GM19395 (cell line): ENCODE results near the gene ARG2.

Experiments
- ATAC-seq: cut with Tn5 transposase; IDR thresholded peaks from one replicate; pipeline ENCODE4 v1.9.1; 2021; ENCODE audit warnings: mild to moderate bottlenecking, moderate library complexity; ENCODE audit not compliant: unreplicated experiment

Gene ARG2

DNA sequence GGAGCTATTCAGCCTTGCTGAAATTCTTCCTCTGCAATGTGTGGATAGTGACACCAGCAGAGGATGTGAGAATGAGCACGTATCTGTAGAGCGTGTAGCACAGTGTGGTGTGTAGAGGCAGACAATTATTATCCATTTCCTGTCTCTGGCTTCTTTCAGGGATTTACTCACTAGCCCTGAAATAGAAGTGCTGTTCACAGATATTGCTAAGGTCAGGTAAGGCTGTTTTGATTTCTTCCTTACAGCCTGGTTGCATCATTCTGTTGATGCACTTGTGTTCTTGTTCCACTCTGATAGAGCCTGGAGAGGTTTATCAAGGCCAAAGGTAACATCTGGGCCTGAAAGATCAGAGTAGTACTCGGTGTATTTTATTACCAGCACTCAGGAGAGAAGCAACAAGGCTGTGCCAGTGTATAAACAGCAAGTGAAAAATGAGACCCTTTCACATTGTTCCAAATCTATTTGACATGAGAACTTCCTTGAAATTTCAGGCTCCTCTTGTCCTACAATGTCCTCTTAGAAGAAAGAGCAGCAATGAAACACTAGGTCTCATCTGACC is 16.7 kb downstream of the ARG2 start:
- no peak for ATAC-seq

- no peak for ATAC-seq
These were observed 18.9 kb downstream of the ARG2 start for GRCh38 chr14:67638642-67639041.

GRCh38 chr14:67641480-67641879 is 21.8 kb downstream of the ARG2 start:
- ATAC-seq = no peak

GRCh38 chr14:67641902-67642749 is 22.4 kb downstream of the ARG2 start:
- ATAC-seq = no peak

DNA sequence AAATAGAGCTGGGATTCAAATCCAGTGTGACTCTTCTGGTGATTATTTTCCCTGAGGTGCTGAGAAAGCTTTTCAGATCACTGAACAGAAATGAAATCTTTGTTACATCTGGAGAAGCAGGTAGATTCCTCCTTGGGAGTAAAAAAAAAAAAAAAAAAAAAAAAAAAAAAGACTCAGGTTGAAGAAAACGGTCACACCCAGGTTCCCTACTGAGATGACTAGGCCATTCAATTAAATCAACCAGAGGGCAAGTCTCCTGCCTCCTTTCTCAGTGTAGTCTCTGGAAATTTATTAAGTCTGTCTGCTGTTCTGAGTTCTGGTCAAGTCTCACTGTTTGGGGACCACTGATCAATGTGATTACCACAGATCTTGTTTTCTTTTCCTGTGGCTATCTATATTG is 24.0 kb downstream of the ARG2 start:
- ATAC-seq = no peak

- ATAC-seq = no peak
These were observed 24.7 kb downstream of the ARG2 start for GRCh38 chr14:67644428-67644827.

DNA sequence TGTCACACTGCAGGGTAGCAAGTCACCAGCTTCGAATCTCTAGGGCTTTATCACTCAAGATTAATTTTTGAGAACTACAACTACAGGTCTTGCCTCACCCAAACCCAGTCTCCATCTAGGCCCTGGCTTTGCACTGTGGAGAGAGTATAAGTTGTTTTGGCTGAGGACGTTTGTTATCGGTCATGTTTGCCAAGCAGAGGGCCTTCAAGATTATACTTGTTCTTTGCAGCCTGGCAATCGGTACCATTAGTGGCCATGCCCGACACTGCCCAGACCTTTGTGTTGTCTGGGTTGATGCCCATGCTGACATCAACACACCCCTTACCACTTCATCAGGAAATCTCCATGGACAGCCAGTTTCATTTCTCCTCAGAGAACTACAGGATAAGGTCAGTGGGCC is 25.7 kb downstream of the ARG2 start:
- no peak for ATAC-seq

- ATAC-seq = no peak
These were observed 26.4 kb downstream of the ARG2 start for GRCh38 chr14:67646131-67646530.

DNA sequence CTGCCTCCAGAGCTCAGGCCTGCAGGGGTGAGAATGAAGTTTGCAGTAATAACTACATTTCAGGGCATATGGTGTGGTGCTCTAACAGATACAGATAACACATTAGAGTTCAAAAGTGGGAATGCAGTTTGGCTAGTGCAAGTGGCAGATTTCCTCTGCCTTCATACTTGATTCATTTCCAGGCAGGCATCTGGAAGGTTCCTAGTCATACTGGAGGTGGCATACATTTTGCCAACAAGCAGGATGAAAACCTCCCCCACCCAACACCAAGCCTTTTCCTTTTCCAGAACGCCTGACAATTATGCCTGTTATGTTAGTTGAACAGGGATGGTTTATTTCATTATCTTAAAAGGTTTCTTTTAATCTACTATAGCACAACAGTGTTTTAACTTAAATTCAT is 30.4 kb downstream of the ARG2 start:
- ATAC-seq = no peak

GRCh38 chr14:67650694-67651093 is 31.0 kb downstream of the ARG2 start:
- no peak for ATAC-seq

GRCh38 chr14:67652189-67652588 is 32.5 kb downstream of the ARG2 start:
- no peak for ATAC-seq

DNA sequence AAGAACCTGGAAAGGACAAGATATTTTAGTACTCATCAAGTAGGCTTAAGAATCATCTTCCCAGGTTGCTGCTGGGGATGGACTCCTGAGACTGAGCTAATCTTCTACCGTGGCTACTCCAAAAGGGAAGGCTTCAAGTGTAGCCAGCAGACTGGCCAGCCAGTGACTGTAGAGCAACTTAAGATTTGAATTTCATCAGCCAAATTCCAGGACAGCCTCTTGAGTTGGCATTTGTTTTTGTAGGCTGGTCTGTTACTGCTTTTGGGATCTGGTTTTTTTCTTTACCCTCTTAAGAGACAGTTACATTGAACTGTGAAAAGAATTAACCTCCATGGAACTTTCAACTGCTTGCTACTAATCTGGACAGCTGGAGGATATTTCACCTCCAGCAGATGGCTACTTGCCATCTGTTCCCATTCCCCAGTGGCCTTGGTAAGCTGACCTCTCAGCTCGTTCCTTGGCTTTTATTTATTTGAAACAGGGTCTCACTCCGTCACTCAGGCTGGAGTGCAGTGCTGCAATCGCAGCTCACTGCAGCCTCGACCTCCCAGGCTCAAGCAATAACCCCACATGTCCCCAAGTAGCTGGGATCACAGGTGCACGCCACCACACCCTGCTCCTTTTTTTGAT is 34.0 kb downstream of the ARG2 start:
- ATAC-seq = no peak

GRCh38 chr14:67663633-67664032 is 43.9 kb downstream of the ARG2 start:
- ATAC-seq = no peak

GRCh38 chr14:67665868-67666267 is 46.1 kb downstream of the ARG2 start:
- ATAC-seq = no peak

DNA sequence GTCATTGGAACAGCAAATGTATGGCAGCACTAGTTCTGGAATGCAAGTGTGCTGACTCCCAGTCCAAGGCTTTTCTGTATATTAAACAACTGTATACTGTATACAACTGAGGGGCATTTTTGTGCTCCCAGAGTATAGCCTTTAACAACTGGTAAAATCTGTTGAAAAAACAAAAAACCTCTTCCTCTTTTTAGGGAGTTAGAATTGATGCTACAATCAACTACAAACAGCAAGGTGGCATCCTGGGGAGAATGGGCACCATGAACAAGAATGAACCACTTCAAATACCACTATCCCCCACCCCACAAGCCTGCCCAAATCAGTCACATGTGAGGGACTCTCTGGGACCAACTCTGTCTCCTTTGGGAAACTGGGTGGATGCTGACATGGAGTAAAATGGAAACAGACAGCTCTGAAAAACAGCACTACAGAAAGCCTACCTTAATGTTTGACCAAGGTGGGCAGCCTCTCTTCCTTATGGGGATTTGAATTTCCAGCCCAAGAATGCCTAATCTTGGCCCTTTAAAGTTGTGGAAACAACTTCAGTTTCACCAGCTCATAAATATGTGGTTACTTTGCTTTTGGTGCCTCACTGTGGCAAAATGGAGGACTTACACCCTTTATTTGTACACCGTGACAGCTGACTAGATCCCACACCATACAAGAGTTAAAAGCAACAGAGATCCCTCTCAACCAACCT is 47.2 kb downstream of the ARG2 start:
- ATAC-seq = peak; percentile 70

DNA sequence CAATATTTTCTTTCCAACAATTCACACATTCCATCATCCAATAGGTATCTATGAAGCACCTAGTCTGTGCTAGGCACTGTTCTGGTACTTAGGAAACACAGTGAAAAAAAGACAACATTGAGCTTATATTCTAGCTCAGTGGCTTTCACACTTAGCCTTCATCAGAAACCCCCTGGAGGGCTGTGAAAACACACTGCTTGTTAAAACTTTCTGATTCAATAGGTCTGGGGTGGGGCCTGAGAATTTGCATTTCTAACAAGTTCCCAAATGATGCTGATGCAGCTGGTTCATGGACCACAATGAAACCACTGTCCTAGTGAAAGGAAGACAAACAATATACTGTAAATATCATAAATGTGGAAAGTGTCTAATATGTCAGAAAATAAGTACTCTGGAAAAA is 48.8 kb downstream of the ARG2 start:
- ATAC-seq = no peak

DNA sequence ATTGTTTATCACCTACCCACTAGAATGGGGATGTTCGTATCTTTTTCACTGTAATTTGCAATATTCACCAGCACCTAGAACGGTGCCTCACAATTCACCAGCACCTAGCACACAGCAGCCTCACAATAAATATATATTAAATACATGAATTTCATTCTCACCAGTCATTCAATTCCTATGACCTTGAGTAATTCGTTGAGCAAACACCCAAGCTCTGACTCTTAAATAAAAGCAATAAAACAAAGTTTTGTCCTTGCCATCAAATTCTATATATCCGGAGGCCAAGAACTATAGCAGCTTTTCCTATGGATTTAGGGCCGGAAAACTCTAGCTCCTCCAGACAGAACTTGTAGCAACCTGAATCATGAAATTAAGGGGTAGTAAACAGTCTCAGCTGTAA is 53.7 kb downstream of the ARG2 start:
- no peak for ATAC-seq

DNA sequence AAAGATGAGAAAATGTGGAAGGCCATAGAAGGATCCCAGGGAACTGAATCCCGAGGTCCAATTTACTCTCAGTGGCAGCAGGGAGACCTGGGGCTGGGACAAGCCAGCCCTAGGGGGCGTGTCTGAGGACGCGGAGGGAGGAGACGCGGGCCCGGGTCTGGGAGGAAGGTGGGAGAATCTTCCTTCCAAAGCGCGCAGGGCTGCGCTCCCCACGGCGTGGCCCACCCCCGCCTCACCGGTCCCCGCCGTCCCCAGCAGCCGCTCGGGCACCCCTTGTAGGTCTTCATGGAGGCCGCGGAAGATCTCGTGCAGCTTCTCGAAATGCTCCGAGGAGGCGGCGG is 54.4 kb downstream of the ARG2 start:
- ATAC-seq = peak; percentile 60

GRCh38 chr14:67674480-67675218 is 54.9 kb downstream of the ARG2 start, which contains the start of gene VTI1B:
TSS of gene VTI1B (minus strand) at chr14:67674632. CDS start at chr14:67674489, 143 bp downstream.
- peak; percentile 89 for ATAC-seq

DNA sequence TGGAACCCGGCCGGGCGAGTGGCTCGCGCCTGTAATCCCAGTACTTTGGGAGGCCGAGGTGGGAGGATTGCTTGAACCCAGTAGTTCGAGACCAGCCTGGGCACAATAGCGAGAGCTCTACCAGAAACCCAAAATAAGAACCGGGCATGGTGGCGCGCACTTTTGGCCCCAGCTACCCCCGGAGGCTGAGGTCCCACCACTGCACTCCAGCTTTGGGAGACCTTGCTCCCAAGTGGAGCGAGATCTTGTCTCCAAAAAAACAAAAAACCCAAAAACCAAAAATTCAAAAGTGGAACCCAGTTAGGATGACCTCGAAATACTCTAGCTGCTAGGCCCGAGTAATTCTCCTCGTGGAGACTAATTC is 55.5 kb downstream of the ARG2 start:
- ATAC-seq = no peak

DNA sequence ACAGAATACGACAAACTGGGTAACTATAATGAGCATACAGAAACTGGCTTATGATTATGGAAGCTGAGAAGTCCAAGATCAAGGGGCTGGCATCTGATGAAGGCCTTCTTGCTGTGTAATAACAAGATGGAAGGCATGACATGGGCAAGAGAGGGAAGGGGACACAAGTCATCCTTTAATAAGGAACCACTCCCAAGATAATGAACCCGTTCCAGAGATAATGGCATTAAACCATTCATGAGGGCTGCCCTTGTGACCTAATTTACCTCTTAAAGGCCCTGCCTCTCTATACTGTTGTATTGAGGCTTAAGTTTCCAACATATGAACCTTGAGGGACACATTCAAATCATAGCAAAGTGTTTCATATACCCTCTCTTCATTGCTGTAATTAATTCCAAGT is 59.3 kb downstream of the ARG2 start:
- ATAC-seq = no peak
